ENCODE measurements around the gene GNG8.

Gene GNG8

GRCh38 chr19:46600384-46601317, 35.4 kb downstream of the GNG8 start:
- DNase-seq = peak; percentile 97

GRCh38 chr19:46599716-46600373, 36.2 kb downstream of the GNG8 start:
- no peak for DNase-seq

- no peak for DNase-seq
These were observed 37.6 kb downstream of the GNG8 start for GRCh38 chr19:46598372-46598917.

GRCh38 chr19:46596008-46596407, 40.0 kb downstream of the GNG8 start:
- DNase-seq = no peak

- no peak for DNase-seq
These were observed 44.1 kb downstream of the GNG8 start for GRCh38 chr19:46591870-46592269.

GRCh38 chr19:46591254-46591653, 44.7 kb downstream of the GNG8 start:
- DNase-seq = no peak

- DNase-seq = no peak
These were observed 48.1 kb downstream of the GNG8 start for GRCh38 chr19:46587861-46588260.

- no peak for DNase-seq
These were observed 49.7 kb downstream of the GNG8 start for GRCh38 chr19:46586294-46586693.

- DNase-seq = no peak
These were observed 50.5 kb downstream of the GNG8 start for GRCh38 chr19:46585539-46585938.

Data from activated CD4-positive, alpha-beta T cell treated with anti-CD3 and anti-CD28 coated beads, Interleukin-2, Interleukin-6, amounts not matched to agents 100 ng/mL and 50 ng/mL, durations not matched to agents 16 hours and 8 hours (primary cell).